Uterus (tissue), 4 donors: ENCODE results near the gene NCOR2. TPM values are rescaled to one million over a fixed set of nuclear protein-coding genes. Genes with fewer than 3 reads are reported as not detected.

ENCODE experiments used
- DNase-seq, 2 donors: peaks; one replicate each; pipeline ENCODE4 v3.0.0-alpha.2; 2019 to 2020
- H3K27ac ChIP-seq, 2 donors: fragments of 200-600 bp; sonication (generic); 1 replicate in 1 of 2; 2 replicates in 1 of 2; pipeline ENCODE4 v1.5.1; 2016 to 2018
- H3K27me3 ChIP-seq, 2 donors: fragments of 200-600 bp; sonication (generic); one replicate each; pipeline ENCODE4 v1.5.1; 2018 to 2019; ENCODE audit warnings: control low read depth in 1 of 2
- H3K36me3 ChIP-seq, 2 donors: fragments of 200-600 bp; sonication (generic); one replicate each; pipeline ENCODE4 v1.5.1; 2019; ENCODE audit warnings: control low read depth in 1 of 2
- H3K4me1 ChIP-seq, 2 donors: fragments of 200-600 bp; sonication (generic); one replicate each; pipeline ENCODE4 v1.5.1; 2018 to 2019; ENCODE audit warnings: control low read depth in 1 of 2
- H3K4me3 ChIP-seq, 2 donors: fragments of 200-600 bp; sonication (generic); 1 replicate in 1 of 2; 2 replicates in 1 of 2; pipeline ENCODE4 v1.5.1; 2018 to 2019; ENCODE audit warnings: mild to moderate bottlenecking in 1 of 2
- H3K9me3 ChIP-seq, 2 donors: fragments of 200-600 bp; sonication (generic); one replicate each; pipeline ENCODE4 v1.5.1; 2019; ENCODE audit warnings: control low read depth in 1 of 2
- POLR2A ChIP-seq, 2 donors: fragments of 450-650 bp; IDR thresholded peaks; one replicate each; pipeline ENCODE4 v1.6.1; 2016; ENCODE audit warnings: antibody characterized with exemption in 2 of 2, mild to moderate bottlenecking in 1 of 2, moderate library complexity in 1 of 2
- intact Hi-C: fragments of 100-400 bp; cut with DNase I; formaldehyde crosslinking; loops from one replicate; pipeline ENCODE4 v1.15.1; 2023; ENCODE audit warnings: low total_unique reads
- total RNA-seq, 4 donors: library from RNA; depleted of rRNA in 3 of 4; stranded (reverse); fragments of >200 nt in 3 of 4; gene quantifications; one replicate each; pipeline versions ENCODE4 v1.1.0 to v1.2.4, GENCODE V29; 2014 to 2023
- TF ChIP-seq, protein P1 (sequence below), 4 experiments: fragments of 200-600 bp in 2 of 4; fragments of 450-650 bp in 2 of 4; sonication (generic) in 2 of 4; IDR thresholded peaks; one replicate each; pipeline ENCODE4 v1.5.1; 2016 to 2019; ENCODE audit warnings: antibody characterized with exemption in 4 of 4, mild to moderate bottlenecking in 2 of 4, moderate library complexity in 1 of 4
- donor health status: DM: yes; HTN: yes; CAD: no.

Gene NCOR2
- total RNA-seq, 4 donors from 2014 or later: 65.1 to 436 (median 102) TPM

DNA sequence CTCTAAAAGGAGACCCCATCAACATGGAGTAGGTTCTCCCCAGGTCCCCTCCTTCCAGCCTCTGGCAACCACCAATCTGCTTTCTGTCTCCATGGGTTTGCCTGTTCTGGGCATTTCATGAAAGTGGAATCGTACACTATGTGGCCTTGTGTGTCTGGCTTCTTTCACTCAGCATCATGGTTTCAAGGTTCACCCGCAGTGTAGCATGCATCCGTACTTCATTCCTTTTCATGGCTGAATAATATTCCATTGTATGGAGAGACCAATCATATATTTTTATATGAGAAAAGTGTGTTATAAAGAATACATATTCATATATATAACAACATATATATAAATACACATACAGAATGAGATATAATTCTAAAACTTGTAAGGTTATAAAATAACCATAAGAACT, 19.8 kb downstream of the NCOR2 start:
- Histone ChIP-seq H3K27me3 (no peaks in the 10 kb centered on the region), H3K4me3 (no peak overlapping the region), H3K4me1 (peaks cover 6 to 45% of the 10 kb centered on the region in 2 donors), H3K27ac (no peak overlapping the region), H3K9me3 (no peaks in the 10 kb centered on the region), H3K36me3 (no peaks in the 10 kb centered on the region)
- intact Hi-C loops: no loop called here
- no peak for DNase-seq
- TF ChIP-seq POLR2A (IDR thresholded peaks at IDR 0.05): no peak
- TF ChIP-seq, protein P1, sequence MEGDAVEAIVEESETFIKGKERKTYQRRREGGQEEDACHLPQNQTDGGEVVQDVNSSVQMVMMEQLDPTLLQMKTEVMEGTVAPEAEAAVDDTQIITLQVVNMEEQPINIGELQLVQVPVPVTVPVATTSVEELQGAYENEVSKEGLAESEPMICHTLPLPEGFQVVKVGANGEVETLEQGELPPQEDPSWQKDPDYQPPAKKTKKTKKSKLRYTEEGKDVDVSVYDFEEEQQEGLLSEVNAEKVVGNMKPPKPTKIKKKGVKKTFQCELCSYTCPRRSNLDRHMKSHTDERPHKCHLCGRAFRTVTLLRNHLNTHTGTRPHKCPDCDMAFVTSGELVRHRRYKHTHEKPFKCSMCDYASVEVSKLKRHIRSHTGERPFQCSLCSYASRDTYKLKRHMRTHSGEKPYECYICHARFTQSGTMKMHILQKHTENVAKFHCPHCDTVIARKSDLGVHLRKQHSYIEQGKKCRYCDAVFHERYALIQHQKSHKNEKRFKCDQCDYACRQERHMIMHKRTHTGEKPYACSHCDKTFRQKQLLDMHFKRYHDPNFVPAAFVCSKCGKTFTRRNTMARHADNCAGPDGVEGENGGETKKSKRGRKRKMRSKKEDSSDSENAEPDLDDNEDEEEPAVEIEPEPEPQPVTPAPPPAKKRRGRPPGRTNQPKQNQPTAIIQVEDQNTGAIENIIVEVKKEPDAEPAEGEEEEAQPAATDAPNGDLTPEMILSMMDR (IDR thresholded peaks at IDR 0.05): no peak

DNA sequence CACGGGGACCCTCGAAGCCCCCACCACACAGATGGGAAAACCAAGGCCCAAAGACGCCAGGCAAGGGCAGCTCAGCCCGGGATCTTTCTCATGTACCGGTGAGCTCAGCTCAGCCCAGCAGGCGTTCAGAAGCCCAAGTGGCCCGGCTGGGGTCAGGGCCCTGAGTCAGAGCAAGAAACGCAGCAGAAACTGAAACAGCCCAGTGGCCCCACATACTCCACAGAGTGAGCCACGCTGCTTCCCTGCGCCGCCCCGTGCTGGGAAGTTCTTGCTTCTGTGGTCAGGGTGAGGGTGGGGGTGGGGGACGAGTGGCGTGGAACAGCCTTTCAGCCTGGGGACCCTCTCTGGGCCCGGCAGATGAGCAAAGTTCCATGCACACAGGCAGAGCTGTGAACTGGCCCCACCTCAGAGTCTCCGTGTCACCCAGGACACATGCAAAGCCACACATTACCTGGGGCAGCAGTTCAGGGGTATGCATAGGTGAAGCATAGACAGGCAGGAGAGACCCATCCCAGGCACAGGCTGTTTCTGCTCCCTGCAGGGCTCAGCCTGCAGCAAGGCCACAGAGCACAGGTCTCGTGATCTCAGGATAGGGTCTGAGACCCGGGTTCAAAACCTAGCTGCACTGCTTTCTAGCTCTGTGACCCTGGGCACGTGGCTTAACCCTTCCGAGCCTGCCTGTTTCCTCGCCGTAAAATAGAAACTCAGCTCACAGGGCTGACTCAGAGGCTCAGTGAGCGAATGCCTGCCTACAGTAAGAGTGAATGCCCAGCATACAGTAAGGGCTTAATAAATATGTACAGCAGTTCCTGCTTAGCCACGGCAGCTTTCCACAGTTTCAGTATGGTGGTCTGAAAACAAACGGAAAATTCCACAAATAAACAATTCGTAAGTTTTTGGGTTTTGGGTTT, 21.6 kb downstream of the NCOR2 start:
- Histone ChIP-seq H3K4me3 (no peak overlapping the region), H3K4me1 (peaks cover 0 to 46% of the 10 kb centered on the region in 2 donors)

DNA sequence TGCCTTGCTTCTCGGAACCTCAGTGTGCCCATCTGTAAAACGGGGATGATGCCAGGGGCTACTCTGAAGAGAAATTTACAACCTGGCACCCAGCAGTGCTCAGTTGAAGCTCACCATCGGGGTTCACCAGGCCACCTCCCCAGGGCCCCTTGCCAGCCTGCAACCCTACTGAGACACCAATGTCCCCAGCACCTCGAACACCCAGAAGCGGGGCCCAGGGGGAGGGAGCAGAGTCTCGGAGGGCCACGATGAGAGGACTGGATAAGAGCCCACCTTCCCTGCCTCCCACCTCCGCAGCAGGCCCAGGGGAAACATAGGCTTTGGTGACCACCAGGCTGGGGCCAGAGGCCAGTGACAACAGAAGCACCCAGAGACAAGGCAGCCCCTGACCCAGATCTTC, 22.4 kb downstream of the NCOR2 start:
- no peak for DNase-seq
- Histone ChIP-seq H3K27ac (no peak overlapping the region), H3K4me1 (peaks cover 0 to 41% of the 10 kb centered on the region in 2 donors), H3K9me3 (no peaks in the 10 kb centered on the region), H3K27me3 (no peaks in the 10 kb centered on the region), H3K36me3 (no peaks in the 10 kb centered on the region), H3K4me3 (no peak overlapping the region)
- TF ChIP-seq, protein P1 (IDR thresholded peaks at IDR 0.05): no peak
- no peak for TF ChIP-seq POLR2A (IDR thresholded peaks at IDR 0.05)
- intact Hi-C loops: no loop called here

More for the DNA sequence above, 21.6 kb downstream of the NCOR2 start:
- DNase-seq: no peak
- no peaks in the 10 kb centered on the region for H3K36me3 ChIP-seq
- no peaks in the 10 kb centered on the region for H3K9me3 ChIP-seq
- H3K27me3 ChIP-seq: no peaks in the 10 kb centered on the region
- intact Hi-C loops: no loop called here
- TF ChIP-seq POLR2A (IDR thresholded peaks at IDR 0.05): no peak
- TF ChIP-seq, protein P1 (IDR thresholded peaks at IDR 0.05): no peak
- H3K27ac ChIP-seq: no peak overlapping the region

DNA sequence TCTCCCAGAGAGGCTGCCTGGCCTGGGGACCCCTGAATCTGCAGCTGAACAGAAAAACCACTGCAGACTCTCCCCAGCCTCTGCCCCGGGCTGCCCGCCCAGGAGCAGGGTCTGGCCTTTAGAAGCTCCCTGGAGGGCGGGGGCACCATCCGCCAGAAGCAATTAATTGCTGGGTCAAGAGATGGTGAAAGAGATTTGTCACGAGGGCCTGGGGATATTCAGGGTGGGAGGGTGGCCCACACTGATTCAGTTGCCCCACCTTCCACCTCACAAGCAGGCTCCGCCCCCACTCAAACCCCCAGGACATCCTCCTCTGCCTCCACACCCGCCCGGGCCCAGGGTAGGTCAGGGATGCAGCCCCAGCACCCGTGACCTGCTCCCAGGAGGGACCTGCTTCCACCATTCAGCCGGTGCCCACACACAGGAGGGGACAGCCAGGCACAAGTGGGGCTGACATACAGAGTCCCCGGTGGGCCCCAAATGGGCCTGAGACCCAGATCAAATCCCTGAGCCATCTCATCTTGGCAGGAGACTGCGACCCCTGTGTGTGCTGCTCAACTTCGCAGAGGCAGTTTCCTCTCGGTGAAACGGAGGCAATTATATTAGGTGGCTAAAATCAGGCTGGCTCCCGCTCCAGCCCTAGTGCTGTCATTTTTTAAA, 23.0 kb downstream of the NCOR2 start:
- no peak for DNase-seq
- Histone ChIP-seq H3K4me1 (peaks cover 0 to 42% of the 10 kb centered on the region in 2 donors), H3K27ac (no peak overlapping the region), H3K4me3 (no peak overlapping the region), H3K27me3 (no peaks in the 10 kb centered on the region), H3K36me3 (no peaks in the 10 kb centered on the region), H3K9me3 (no peaks in the 10 kb centered on the region)
- intact Hi-C loops: no loop called here
- TF ChIP-seq POLR2A (IDR thresholded peaks at IDR 0.05): no peak
- TF ChIP-seq, protein P1 (IDR thresholded peaks at IDR 0.05): no peak
